Liver (tissue), 3 donors: Measurements from ENCODE around the gene IMMT.

Experiments
- ATF3 ChIP-seq: IDR thresholded peaks from 2 replicates; pipeline ENCODE4 v1.6.1; 2016; ENCODE audit warnings: antibody characterized with exemption
- CTCF ChIP-seq: fragments of 150-350 bp; IDR thresholded peaks from 2 replicates; pipeline ENCODE4 v1.5.1; 2017; ENCODE audit warnings: improper control_type of control experiment, low read depth, low read length; ENCODE audit not compliant: missing input control
- EGR1 ChIP-seq, 2 donors: IDR thresholded peaks; 2 replicates each; pipeline ENCODE4 v1.6.1; 2016 to 2018; ENCODE audit warnings: antibody characterized with exemption in 2 of 2, low read depth in 2 of 2
- FOXA1 ChIP-seq: IDR thresholded peaks from 2 replicates; pipeline ENCODE4 v1.6.1; 2016; ENCODE audit warnings: antibody characterized with exemption
- HNF4A ChIP-seq, 2 donors: conservative IDR thresholded peaks; 2 replicates each; pipeline ENCODE4 v1.6.1; 2016; ENCODE audit warnings: antibody characterized with exemption in 2 of 2, mild to moderate bottlenecking in 2 of 2
- JUND ChIP-seq, 2 donors: IDR thresholded peaks; 2 replicates each; pipeline ENCODE4 v1.6.1; 2016; ENCODE audit warnings: antibody characterized with exemption in 2 of 2
- MAX ChIP-seq: IDR thresholded peaks from 2 replicates; pipeline ENCODE4 v1.6.1; 2016; ENCODE audit warnings: antibody characterized with exemption
- NR2F2 ChIP-seq: IDR thresholded peaks from 2 replicates; pipeline ENCODE4 v1.6.1; 2016; ENCODE audit warnings: antibody characterized with exemption
- RAD21 ChIP-seq, 2 donors: IDR thresholded peaks; 2 replicates each; pipeline ENCODE4 v1.6.1; 2016; ENCODE audit warnings: antibody characterized with exemption in 2 of 2, mild to moderate bottlenecking in 2 of 2
- REST ChIP-seq: IDR thresholded peaks from 2 replicates; pipeline ENCODE4 v1.6.1; 2016; ENCODE audit warnings: antibody characterized with exemption, mild to moderate bottlenecking
- RXRA ChIP-seq, 2 donors: IDR thresholded peaks; 2 replicates each; pipeline ENCODE4 v1.6.1; 2017 to 2018; ENCODE audit warnings: antibody characterized with exemption in 2 of 2, mild to moderate bottlenecking in 1 of 2
- SP1 ChIP-seq: IDR thresholded peaks from 2 replicates; pipeline ENCODE4 v1.6.1; 2018; ENCODE audit warnings: antibody characterized with exemption, mild to moderate bottlenecking
- TAF1 ChIP-seq: conservative IDR thresholded peaks from 2 replicates; pipeline ENCODE4 v1.6.1; 2016; ENCODE audit warnings: antibody characterized with exemption, mild to moderate bottlenecking
- donor health status: healthy.
- donor health status: healthy.

- no peak for TF ChIP-seq CTCF
- TF ChIP-seq MAX, result no peak
- TF ChIP-seq SP1, result no peak
- no peak for TF ChIP-seq FOXA1
- TF ChIP-seq JUND (IDR thresholded peaks at IDR 0.05), result no peak
- no peak for TF ChIP-seq REST
- TF ChIP-seq ATF3, result no peak
- no peak for TF ChIP-seq TAF1
- TF ChIP-seq NR2F2, result no peak
- TF ChIP-seq RAD21 (IDR thresholded peaks at IDR 0.05), result no peak
- no peak for TF ChIP-seq EGR1 (IDR thresholded peaks at IDR 0.05; ENCODE audit: low read depth in 2 of 2)
- no peak for TF ChIP-seq RXRA (IDR thresholded peaks at IDR 0.05)
- no peak for TF ChIP-seq HNF4A (conservative IDR thresholded peaks at IDR 0.05)
These were observed 7.1 kb upstream of the IMMT start for GRCh38 chr2:86202336-86202692.
